GM12872 (cell line): ENCODE data around the gene JCAD.

Experiments
- CTCF ChIP-seq: IDR thresholded peaks from 3 replicates; pipeline ENCODE4 v1.5.1; 2011; ENCODE audit warnings: low read depth, mild to moderate bottlenecking, low read length, moderate library complexity; ENCODE audit not compliant: insufficient read depth

JCAD gene

GRCh38 chr10:30018496-30018895 is 40.9 kb downstream of the JCAD start:
- TF ChIP-seq CTCF = no peak

GRCh38 chr10:30017966-30018365 is 41.4 kb downstream of the JCAD start:
- TF ChIP-seq CTCF = no peak

GRCh38 chr10:30017556-30017955 is 41.8 kb downstream of the JCAD start:
- no peak for TF ChIP-seq CTCF

- TF ChIP-seq CTCF = no peak
Measured at GRCh38 chr10:30014511-30014910, 44.9 kb downstream of the JCAD start.

GRCh38 chr10:30013757-30014156 is 45.6 kb downstream of the JCAD start:
- TF ChIP-seq CTCF = no peak

- no peak for TF ChIP-seq CTCF
Measured at GRCh38 chr10:30011956-30012647, 47.3 kb downstream of the JCAD start.

GRCh38 chr10:30011396-30011795 is 48.0 kb downstream of the JCAD start:
- TF ChIP-seq CTCF = no peak
